ENCODE data around the gene TRIM72.
"Not testable (repeated sequence)": the region's sequence is repeated elsewhere in the genome, so short reads cannot be mapped to it uniquely, and the experiment has no call there.

TRIM72 gene

GRCh38 chr16:31213877-31214707, at the start of gene TRIM72:
Gene TRIM72 (plus strand): TSS chr16:31214119. CDS start chr16:31214739, 620 bp downstream.
- no peak for DNase-seq

- DNase-seq, result no peak
These were observed 46.6 kb upstream of the TRIM72 start for GRCh38 chr16:31167315-31167714.

- no peak for DNase-seq
These were observed 45.1 kb upstream of the TRIM72 start for GRCh38 chr16:31168848-31169247.

- DNase-seq, result not testable (repeated sequence)
These were observed 43.9 kb upstream of the TRIM72 start for GRCh38 chr16:31170048-31170447.

- DNase-seq, result no peak
These were observed 36.8 kb upstream of the TRIM72 start for GRCh38 chr16:31177136-31177535.

- no peak for DNase-seq
These were observed 34.6 kb upstream of the TRIM72 start for GRCh38 chr16:31179219-31179746.

DNA sequence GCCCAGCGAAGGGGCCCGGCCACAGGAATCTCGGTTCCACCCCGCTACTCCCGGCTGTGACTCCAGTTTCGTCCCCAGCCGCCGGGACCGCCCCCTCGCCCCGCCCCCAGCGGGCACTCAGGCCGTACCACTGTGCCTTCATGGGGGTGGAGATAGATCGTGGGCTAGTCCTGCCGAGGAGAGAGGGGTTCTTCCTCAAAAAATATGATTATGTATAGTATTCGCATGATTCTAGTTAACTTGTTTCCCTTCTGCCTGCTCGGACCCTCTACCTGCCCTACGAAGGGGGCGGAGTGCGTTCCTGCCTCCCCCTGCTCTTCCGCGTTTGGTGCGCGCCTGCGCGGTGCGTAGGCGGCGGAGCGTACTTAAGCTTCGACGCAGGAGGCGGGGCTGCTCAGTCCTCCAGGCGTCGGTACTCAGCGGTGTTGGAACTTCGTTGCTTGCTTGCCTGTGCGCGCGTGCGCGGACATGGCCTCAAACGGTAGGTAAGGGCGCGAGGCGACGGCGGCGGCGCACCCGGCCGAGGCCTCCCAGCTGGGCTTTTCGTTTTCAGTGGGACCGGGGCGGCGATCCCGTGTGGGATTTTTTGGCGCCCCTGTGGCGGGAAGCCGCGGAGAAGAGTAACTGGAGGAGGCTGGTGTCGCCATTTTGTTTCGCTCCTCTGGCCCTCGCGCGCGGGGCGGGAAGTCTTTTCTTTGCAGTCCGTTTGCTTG, 34.0 kb upstream of the TRIM72 start, which contains the start of gene FUS:
FUS (plus strand) TSS at position 393 of the 713 bp plus-strand sequence; CDS start at position 469, 76 bp downstream.
- DNase-seq, result peak; percentile 79

- DNase-seq, result peak; percentile 17
These were observed 32.7 kb upstream of the TRIM72 start for GRCh38 chr16:31181102-31181830.

GRCh38 chr16:31182391-31182790, 31.5 kb upstream of the TRIM72 start:
- DNase-seq, result no peak

GRCh38 chr16:31183432-31184428, 30.2 kb upstream of the TRIM72 start:
- DNase-seq, result no peak

GRCh38 chr16:31184888-31185287, 29.0 kb upstream of the TRIM72 start:
- no peak for DNase-seq

GRCh38 chr16:31185339-31185738, 28.6 kb upstream of the TRIM72 start:
- no peak for DNase-seq

DNA sequence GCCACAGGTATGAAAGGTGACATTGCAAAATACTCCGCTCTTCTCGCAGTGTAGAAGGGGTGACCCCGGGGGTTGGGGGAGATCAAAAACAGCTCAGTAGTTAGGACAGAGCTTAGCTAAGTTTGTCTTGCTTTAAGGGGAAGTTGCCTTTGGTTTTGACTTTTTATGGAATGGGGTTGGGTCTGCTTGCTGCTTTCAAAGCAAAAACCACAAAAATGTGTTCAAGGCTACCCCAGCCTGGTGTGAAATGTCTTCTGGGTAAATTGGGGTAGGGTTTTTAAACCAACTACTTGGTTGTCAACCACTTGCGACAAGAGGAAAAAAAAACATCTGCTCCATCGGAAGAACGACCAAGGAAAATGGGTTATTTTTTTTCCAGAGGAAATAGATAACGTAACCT, 27.7 kb upstream of the TRIM72 start:
- no peak for DNase-seq

DNA sequence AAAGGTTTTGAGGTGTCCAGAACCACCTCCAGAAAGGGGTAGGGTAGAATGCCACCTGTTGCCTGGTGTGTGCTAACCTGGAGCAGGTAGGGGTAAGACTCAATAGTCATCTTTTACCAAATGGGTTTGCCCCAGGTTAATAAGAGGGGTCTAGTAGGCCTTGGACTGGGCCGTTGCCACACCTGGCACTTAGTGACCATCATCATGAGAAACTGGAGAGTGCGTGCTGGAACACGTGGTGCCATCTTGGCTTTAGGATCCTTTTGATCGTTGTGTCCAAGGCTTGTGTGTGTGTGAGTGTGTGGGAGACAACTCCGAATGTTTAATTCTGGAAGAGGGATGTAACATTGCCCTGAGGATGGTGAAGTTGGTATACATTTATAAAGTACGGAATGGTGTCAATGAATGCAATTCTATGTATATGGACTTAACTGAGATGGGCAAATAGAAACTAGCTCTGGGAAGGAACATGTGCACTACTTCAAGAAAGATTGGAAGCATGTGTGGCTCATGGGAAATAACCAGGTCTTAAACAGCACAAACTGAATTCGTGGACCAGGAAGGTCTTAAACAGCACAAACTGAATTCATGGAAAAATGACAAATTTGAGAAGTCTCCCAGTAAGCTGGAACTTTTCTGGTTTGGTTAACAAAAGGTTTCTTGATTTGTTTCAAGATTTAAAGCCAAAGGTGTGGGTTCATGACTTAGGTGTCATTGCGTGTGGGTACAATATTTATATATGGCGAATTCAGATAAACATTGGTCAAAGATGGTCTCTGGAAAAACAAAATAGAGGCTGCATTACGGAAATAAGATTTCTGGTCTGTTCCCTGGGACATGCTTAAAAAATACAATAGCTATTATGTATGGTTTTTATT, 26.8 kb upstream of the TRIM72 start:
- no peak for DNase-seq

DNA sequence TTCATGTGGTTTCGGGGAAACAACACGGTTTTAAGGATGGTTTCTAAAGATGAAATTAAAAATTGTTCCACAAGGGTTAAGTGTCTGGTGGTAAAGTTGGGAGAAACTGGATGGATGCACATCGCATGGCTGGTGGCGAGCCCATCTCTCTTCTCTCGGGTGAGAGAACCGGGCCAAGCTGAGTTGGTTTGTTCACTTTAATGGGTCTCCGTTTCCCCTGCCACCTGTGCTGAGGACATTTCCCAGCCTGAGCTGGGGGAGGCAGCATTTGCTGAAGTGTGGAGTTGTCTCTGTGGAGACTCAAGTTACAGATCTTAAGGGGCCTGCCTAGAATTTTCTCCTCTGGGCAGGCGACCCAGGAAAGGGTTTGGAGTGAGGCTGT, 26.1 kb upstream of the TRIM72 start:
- no peak for DNase-seq

- no peak for DNase-seq
These were observed 25.2 kb upstream of the TRIM72 start for GRCh38 chr16:31188450-31189411.

- DNase-seq, result no peak
These were observed 24.5 kb upstream of the TRIM72 start for GRCh38 chr16:31189412-31189778.

- no peak for DNase-seq
These were observed 23.9 kb upstream of the TRIM72 start for GRCh38 chr16:31190061-31190460.

GRCh38 chr16:31190818-31191444, 23.0 kb upstream of the TRIM72 start:
- no peak for DNase-seq

All from kidney glomerular epithelial cell (primary cell).